ENCODE data around the gene KRTAP10-3. TPM values are rescaled to one million over a fixed set of nuclear protein-coding genes. Genes with fewer than 3 reads are reported as not detected.

Gene KRTAP10-3
- total RNA-seq, 1 donor from 2014 or later, result not detected

DNA sequence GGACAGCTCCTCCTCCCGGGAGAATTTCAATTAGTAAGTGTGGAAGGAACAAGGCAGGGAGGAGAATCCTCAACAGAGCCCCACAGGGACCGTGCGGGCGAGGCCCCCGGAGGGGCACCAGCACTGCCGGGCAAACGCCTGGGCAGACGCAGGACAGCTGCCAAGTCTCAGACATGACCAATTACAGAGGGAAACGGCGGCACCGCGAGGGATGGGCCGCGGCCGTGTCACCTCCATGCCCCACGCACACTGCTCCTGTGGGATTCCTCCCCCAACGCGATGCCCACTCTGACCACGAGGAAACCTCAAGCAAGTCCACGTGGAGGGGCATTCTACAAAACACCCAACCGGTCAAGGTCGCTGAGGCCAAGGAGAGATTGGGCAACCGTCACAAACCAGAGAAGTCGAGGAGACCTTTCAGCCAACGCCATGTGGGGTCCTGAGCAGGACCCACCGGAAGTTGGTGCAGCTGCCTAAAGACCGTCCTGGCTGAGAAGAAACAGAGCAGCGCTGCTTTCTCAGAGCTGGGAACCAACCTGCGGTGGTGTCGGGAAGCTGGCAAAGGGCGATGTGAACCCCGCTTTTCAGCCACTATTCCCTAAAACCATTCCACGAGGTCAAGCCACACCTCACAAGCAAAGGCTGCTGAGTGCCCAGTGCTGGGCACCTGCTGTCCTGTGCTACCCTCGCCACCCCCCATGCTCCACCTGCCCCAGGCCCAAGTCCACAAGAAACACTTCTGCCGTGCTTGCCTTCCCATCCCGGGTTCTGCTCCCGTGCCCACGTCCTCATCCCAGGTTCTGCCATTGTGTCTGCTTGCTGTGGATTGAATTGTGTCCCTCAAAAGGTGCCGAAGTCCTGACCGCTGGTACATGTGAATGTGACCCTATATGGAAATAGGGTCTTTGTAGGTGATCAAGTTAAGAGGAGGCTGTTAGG lies 13.5 kb upstream of the KRTAP10-3 start:
- TF ChIP-seq, protein P1, sequence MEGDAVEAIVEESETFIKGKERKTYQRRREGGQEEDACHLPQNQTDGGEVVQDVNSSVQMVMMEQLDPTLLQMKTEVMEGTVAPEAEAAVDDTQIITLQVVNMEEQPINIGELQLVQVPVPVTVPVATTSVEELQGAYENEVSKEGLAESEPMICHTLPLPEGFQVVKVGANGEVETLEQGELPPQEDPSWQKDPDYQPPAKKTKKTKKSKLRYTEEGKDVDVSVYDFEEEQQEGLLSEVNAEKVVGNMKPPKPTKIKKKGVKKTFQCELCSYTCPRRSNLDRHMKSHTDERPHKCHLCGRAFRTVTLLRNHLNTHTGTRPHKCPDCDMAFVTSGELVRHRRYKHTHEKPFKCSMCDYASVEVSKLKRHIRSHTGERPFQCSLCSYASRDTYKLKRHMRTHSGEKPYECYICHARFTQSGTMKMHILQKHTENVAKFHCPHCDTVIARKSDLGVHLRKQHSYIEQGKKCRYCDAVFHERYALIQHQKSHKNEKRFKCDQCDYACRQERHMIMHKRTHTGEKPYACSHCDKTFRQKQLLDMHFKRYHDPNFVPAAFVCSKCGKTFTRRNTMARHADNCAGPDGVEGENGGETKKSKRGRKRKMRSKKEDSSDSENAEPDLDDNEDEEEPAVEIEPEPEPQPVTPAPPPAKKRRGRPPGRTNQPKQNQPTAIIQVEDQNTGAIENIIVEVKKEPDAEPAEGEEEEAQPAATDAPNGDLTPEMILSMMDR (IDR thresholded peaks at IDR 0.05), result no peak
- peak; percentile 81 for DNase-seq (ENCODE audit: extremely low spot score, unreplicated experiment)
- H3K27me3 Mint-ChIP-seq (ENCODE audit: unreplicated experiment), result peaks cover 3% of the 10 kb centered on the region
- H3K4me3 Mint-ChIP-seq (ENCODE audit: unreplicated experiment), result no peak overlapping the region
- no peaks in the 10 kb centered on the region for H3K4me1 Mint-ChIP-seq (ENCODE audit: unreplicated experiment)
- no peak overlapping the region for H3K27ac Mint-ChIP-seq (ENCODE audit: unreplicated experiment)
- peaks cover 16% of the 10 kb centered on the region for H3K9me3 Mint-ChIP-seq (ENCODE audit: unreplicated experiment)
- no peaks in the 10 kb centered on the region for H3K36me3 Mint-ChIP-seq (ENCODE audit: unreplicated experiment)

DNA sequence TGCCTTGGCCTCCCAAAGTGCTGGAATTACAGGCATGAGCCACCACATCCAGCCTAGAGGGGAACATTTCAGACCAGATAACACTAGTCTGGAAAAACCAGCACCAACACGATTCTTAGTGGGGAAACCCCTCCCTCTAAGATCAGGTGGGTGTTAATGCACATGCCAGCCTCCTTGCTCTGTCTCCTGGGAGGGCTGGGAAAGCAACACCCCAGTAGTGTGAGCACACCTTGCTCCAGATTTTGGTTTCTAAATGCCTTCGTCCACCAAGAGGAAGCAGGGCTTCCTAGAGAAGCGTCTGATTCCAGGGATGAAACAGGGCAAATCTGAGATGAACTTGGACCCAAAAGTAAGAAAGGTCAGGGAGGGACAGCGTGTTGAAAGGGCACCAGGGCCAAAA lies 12.7 kb upstream of the KRTAP10-3 start:
- DNase-seq (ENCODE audit: extremely low spot score, unreplicated experiment), result no peak
- Mint-ChIP-seq H3K4me3 (ENCODE audit: unreplicated experiment) (no peak overlapping the region), H3K36me3 (ENCODE audit: unreplicated experiment) (no peaks in the 10 kb centered on the region), H3K4me1 (ENCODE audit: unreplicated experiment) (no peaks in the 10 kb centered on the region), H3K27me3 (ENCODE audit: unreplicated experiment) (peaks cover 11% of the 10 kb centered on the region), H3K9me3 (ENCODE audit: unreplicated experiment) (peaks cover 10% of the 10 kb centered on the region), H3K27ac (ENCODE audit: unreplicated experiment) (no peak overlapping the region)
- TF ChIP-seq, protein P1 (IDR thresholded peaks at IDR 0.05), result no peak

DNA sequence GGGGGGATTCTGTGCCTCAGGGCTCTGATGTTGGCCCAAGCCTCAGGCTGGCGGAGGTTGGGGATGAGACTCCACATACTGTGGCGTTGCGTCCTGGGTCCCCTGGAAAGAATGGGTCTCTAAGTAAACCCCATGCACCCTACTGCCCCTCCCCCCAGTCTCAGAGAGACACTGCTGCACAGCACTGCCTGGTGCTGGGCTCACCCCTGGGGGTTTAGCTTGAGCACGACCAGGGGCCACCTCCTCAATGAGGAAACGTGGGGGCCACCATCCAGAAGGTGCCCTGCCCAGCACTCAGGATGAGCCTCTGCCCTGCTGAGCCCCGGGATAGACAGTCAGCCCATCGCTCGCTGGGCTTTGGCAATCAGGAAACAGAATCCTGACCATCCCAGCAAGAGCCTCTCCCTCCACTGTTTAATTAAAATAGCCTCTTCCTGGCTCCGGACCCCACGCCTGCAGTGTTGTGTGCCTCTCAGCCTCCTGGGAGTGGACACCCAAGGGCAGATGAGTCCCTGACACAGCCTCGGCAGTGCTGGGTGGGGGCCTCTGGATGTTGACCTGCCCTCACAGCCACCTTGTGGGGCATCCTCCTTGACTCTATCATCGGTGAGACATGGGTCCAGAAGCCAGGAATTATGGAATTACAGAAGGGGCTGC lies 11.4 kb upstream of the KRTAP10-3 start:
- no peak overlapping the region for H3K27ac Mint-ChIP-seq (ENCODE audit: unreplicated experiment)
- no peak for DNase-seq (ENCODE audit: extremely low spot score, unreplicated experiment)

DNA sequence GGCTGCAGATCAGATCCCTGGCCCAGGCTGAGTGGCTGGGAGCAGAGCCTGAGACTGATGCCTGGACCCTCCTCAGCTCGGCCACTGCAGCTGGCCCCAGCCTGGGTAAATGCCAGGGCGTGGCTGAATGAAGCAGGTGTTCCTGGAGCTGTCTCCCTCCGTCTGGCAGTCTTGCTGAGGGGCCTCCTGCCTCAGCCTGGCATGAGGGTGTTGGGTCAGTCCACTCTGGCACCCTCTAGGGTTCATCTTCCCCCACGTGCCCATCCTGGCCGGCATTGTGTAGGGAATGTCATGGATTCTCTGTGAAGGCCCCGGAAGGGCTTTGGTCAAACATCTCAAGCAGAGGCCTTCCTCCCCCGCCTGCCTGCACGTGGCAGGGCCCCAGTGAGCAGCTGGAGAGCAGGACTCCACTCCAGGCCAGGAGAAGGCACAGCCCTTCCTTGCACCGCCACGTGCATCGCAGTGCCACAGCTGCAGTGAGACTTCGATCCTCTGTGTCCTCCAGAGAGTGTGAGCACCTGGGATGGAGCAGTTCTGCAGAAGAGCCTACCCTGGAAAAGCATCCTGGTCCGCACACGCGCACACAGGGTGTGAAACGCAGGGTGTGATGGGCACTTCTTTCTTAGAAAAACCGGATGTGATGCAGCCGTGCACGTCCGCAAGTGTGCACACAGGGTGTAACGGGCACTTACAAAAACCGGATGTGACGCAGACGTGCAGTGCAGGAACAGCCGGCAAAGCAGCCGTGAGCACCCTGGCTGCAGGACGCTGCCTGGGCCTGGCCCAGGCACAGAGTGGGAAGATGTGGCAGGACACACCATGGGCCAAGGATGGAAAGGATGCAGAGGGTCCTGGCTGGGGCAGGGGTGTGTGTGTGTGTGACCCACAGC lies 10.3 kb upstream of the KRTAP10-3 start:
- Mint-ChIP-seq H3K36me3 (ENCODE audit: unreplicated experiment) (no peaks in the 10 kb centered on the region), H3K27ac (ENCODE audit: unreplicated experiment) (no peak overlapping the region)

More for the DNA sequence above, 11.4 kb upstream of the KRTAP10-3 start:
- Mint-ChIP-seq H3K36me3 (ENCODE audit: unreplicated experiment) (no peaks in the 10 kb centered on the region), H3K27me3 (ENCODE audit: unreplicated experiment) (peaks cover 15% of the 10 kb centered on the region), H3K4me3 (ENCODE audit: unreplicated experiment) (no peak overlapping the region), H3K9me3 (ENCODE audit: unreplicated experiment) (peaks cover 10% of the 10 kb centered on the region), H3K4me1 (ENCODE audit: unreplicated experiment) (no peaks in the 10 kb centered on the region)
- TF ChIP-seq, protein P1 (IDR thresholded peaks at IDR 0.05), result no peak

More for the DNA sequence above, 10.3 kb upstream of the KRTAP10-3 start:
- TF ChIP-seq, protein P1 (IDR thresholded peaks at IDR 0.05), result no peak
- DNase-seq (ENCODE audit: extremely low spot score, unreplicated experiment), result no peak
- Mint-ChIP-seq H3K9me3 (ENCODE audit: unreplicated experiment) (peaks cover 10% of the 10 kb centered on the region), H3K4me1 (ENCODE audit: unreplicated experiment) (no peaks in the 10 kb centered on the region), H3K4me3 (ENCODE audit: unreplicated experiment) (no peak overlapping the region), H3K27me3 (ENCODE audit: unreplicated experiment) (peaks cover 24% of the 10 kb centered on the region)
